Hindlimb muscle (tissue), 1 donor: ENCODE results near the gene INHBB. TPM values are rescaled to one million over a fixed set of nuclear protein-coding genes. Genes with fewer than 3 reads are reported as not detected.
"Not testable (repeated sequence)": the region's sequence is repeated elsewhere in the genome, so short reads cannot be mapped to it uniquely, and the experiment has no call there.

Experiments
- DNase-seq: peaks from one replicate; pipeline ENCODE4 v3.0.0-alpha.2; 2013
- polyA plus RNA-seq: library from polyadenylated mRNA; unstranded; fragments of 120-200 nt; gene quantifications from one replicate; pipeline ENCODE4 v1.2.1, GENCODE V29; 2013; ENCODE audit not compliant: insufficient read length

Gene INHBB
- polyA plus RNA-seq, 1 donor, result 0.90 TPM

- DNase-seq, result no peak
Measured at GRCh38 chr2:120382541-120383144, 36.7 kb downstream of the INHBB start.

- DNase-seq, result no peak
Measured at GRCh38 chr2:120383191-120383590, 37.3 kb downstream of the INHBB start.

GRCh38 chr2:120383631-120384340 lies 37.9 kb downstream of the INHBB start:
- no peak for DNase-seq

- no peak for DNase-seq
Measured at GRCh38 chr2:120384486-120385354, 38.8 kb downstream of the INHBB start.

GRCh38 chr2:120385355-120386127 lies 39.6 kb downstream of the INHBB start:
- DNase-seq, result no peak

GRCh38 chr2:120388222-120389035 lies 42.5 kb downstream of the INHBB start:
- DNase-seq, result no peak

GRCh38 chr2:120389036-120389391 lies 43.1 kb downstream of the INHBB start:
- DNase-seq, result no peak

GRCh38 chr2:120390381-120391055 lies 44.6 kb downstream of the INHBB start:
- DNase-seq, result no peak

- not testable (repeated sequence) for DNase-seq
Measured at GRCh38 chr2:120391382-120391781, 45.4 kb downstream of the INHBB start.

GRCh38 chr2:120391911-120392665 lies 46.2 kb downstream of the INHBB start:
- DNase-seq, result no peak

GRCh38 chr2:120392923-120393322 lies 47.0 kb downstream of the INHBB start:
- DNase-seq, result no peak

- DNase-seq, result no peak
Measured at GRCh38 chr2:120393456-120393855, 47.5 kb downstream of the INHBB start.

GRCh38 chr2:120394764-120395163 lies 48.8 kb downstream of the INHBB start:
- DNase-seq, result no peak

- no peak for DNase-seq
Measured at GRCh38 chr2:120395221-120396012, 49.5 kb downstream of the INHBB start.

GRCh38 chr2:120396013-120396860 lies 50.3 kb downstream of the INHBB start:
- DNase-seq, result no peak

GRCh38 chr2:120396861-120397811 lies 51.2 kb downstream of the INHBB start:
- no peak for DNase-seq
